Activated T-cell treated with anti-CD3 and anti-CD28 coated beads for 48 hours (primary cell): ENCODE measurements around the gene DNAJC8.

Source experiments
- DNase-seq: peaks from one replicate; pipeline ENCODE4 v3.0.0-alpha.2; 2020; ENCODE audit warnings: low read depth

The DNAJC8 gene

DNA sequence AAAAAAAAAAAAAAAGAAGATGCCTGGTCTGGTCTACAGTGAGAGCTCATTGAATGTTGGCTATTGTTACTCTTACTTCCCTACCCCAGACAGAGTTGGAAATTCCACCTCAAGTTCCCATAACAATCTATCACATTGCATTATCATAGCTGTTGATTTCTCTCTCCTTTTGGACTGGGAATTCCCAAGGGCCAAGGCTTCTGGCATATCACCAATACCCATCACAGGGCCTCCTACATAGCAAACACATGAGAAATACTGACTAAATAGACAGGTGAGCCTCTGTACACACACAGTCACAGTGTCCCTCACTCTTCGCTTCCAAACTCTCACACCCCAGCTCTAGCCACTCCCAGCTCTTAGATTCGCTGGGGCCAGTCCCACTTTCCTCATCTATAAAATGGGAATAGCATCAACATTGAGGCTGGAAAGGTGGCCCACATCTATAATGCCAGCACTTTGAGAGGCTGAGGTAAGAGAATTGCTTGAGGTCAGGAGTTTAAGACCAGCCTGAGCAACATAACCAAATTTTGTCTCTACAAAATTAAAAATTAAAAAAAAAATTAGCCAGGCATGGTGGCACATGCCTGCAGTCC lies 62.7 kb downstream of the DNAJC8 start:
- no peak for DNase-seq

DNA sequence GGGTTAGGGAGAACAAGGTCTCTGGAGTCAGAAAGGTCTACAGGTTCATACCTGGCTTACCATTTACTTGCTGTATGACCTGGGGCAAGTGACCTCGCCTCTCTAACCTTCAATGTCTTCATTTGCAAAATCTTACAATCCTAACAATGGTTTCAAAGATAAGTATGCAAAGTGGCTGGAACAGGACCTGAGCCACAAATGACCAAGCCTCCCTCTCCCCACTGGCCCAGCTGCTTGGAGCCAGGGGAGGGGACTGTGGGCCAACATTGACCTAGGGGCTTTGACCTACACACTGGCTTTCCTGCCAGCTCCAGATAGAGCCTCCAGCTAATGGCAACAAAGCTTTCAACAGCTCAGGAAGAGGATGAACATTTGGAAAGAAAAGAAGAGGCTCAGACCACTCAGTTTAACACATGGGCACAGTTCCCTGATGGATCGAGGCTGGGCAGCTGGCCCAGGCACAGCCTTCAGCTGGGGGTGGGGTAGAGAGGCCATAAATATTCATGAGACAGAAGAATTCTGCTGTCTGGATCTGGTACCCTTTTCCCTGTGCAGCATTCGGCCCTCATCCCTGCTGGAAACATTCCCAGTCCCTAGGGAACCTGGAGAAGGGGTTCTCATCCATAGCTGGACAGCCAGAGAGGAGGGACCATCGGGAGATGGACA lies 69.2 kb downstream of the DNAJC8 start:
- no peak for DNase-seq

DNA sequence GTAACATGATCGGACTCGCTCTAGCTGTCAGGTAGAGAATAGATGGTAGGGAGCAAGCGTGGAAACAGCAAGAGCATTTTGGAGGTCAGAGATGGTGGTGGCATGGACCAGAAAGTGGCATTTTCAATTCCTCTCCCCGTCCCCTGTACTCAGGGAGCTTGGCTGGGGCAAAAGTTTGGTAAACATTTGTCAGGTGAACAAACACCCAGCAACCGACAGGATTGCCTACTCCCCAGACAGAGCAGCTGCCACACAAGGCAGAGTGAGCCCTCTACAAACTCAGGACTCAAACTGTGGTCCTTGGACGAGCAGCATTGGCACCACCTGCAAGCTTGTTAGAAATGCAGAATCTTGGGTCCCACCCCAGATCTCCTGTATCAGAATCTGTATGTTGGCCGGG lies 70.7 kb downstream of the DNAJC8 start:
- no peak for DNase-seq

DNA sequence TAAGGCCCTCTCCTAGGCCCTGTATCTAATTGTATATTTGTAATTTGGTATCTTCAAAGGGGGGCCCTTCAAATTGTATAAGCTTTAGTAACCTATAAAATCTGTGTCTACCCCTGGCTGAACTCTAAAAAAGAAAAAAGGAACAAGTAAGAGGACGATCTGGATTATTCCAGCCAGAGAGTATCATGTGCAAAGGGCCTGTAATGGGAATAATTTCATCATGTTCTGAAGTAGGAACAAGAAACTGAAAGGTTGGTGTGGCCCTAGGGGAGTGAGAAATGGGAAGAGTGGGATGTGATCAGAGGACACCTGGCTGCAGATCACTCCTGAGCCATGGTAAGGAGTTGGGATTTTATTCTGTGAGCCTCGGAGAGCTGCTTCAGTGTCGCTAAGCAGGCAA lies 71.1 kb downstream of the DNAJC8 start:
- no peak for DNase-seq

DNA sequence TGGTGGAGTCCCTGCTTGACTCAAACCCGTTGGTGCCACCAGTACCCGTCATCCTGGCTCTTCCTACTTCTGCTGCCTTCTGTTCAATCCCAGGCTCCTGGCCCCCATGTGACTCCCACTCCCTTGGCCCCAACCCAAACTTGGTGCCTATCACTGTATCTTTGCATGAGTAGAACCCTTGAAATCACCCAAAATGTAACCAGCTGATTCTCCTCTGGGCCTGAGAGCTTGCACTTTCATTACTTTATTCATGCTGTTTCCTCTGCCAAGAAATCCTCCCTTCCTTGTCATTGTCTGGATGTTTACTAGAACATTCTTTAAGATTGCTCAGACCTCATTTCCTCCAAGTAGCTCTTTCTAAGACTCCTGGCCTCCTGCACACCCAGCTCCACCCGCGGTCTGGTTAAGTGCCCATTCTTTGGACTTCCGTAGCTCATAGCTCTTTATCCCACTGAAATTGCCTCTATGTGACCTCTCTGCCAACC lies 72.0 kb downstream of the DNAJC8 start:
- DNase-seq, result no peak

DNA sequence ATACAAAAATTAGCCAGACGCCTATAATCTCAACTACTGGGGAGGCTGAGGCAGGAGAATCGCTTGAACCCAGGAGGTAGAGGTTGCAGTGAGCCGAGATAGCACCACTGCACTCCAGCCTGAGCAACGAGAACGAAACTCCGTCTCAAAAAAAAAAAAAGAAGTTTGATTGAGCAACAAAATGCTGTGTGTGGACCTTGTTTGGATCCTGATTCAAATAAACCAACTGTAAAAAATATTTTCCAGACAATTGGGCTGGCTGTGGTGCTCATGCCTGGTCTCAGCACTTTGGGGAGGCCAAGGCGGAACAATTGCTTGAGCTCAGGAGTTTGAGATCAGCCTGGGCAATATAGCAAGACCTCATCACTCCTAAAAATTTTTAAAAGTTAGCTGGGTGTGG lies 73.1 kb downstream of the DNAJC8 start:
- no peak for DNase-seq

DNA sequence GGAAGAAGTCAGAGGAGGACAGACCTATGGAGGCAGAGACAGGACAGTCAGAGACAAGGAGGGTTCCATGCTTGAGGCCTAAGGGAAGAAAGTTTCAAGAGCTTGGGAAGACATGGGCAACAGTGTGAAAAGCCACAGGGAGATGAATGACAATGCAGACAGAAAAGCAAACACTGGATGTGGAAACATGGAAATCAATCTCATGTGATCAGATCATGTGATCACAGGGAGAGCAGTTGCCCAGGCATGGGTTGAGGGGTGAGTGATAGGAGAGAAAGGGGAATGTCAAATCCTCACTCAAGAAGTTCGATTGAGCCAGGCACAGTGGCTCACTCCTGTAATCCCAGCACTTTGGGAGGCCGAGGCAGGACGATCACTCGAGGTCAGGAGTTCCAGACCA lies 73.6 kb downstream of the DNAJC8 start:
- DNase-seq, result no peak

DNA sequence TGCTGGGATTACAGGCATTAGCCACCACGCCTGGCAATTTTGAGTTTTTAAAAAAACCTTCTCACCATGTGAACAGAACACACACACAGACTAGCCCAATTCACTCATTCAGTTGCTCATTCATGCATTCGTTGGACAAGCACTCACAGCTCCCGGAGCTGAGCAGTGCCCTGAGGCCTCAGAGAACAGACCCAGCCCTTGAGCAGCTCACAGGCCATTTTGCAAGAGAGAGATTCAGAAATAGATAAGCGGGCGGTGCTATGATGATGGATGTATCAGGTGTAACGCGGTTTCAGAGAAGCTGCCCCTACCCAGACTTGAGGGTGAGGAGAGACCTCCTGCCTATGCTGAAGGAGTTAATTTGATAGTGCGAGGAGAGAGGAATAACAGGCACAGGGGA lies 74.9 kb downstream of the DNAJC8 start:
- no peak for DNase-seq

DNA sequence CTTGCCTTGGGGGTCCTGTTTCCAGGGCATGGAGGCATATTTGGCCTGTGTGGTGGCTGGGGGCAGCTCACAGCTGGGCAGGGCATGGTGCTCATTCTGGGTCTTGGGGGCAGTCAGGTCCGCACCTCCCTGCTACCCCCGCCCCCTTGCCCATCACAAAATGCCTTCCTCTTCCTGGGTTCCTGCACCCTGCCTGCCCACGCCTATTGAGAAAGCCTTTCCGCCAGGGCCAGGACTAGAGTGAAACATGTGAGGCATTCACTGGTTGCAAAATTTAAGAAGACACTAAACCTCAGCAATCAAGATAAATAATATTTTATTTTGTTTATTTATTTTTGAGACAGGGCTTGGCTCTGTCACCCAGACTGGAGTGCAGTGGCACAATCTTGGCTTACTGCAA lies 76.0 kb downstream of the DNAJC8 start:
- DNase-seq, result no peak

DNA sequence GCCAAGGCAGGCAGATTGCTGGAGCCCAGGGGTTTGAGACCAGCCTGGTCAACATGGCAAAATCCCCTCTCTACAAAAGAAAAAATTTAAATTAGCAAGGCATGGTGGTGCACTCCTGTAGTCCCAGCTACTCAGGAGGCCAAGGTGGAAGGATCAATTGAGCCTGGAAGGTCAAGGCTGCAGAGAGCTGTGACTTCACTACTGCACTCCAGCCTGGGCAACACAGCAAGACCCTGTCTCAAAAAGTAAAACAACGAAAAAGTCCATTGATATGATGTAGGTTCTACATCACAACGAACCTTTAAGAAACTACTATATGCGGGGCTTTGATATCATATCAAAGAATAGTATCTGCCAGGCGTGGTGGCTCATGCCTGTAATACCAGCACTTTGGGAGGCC lies 77.2 kb downstream of the DNAJC8 start:
- no peak for DNase-seq

DNA sequence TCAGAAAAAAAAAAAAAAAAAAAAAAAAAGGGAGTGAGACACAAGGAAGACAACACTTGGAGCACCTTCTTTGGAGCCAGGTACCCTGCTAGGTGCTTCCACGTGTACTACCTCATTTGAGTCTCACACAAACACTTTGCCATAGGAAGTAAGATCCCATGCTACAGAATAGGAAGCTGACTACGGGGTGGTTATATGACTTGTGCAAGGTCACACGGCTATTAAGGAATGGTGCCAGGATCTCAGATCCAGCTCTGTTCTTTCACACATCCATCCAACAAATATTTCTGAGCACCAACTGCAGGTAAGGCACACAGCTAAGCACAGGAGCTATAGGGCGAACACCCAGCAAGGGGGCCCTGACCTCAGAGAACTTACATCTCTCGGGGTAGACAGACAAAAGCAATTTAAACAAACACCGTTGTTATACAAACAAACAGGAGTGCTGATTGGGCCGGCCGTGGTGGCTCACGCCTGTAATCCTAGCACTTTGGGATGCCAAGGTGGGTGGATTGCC lies 78.7 kb downstream of the DNAJC8 start:
- no peak for DNase-seq
